Activated naive CD4-positive, alpha-beta T cell treated with anti-CD3 and anti-CD28 coated beads, Interleukin-2, amount 50 U/mL, for 72 hours (primary cell): ENCODE data around the gene CARD11. TPM values are rescaled to one million over a fixed set of nuclear protein-coding genes. Genes with fewer than 3 reads are reported as not detected.
"Not testable (repeated sequence)": the region's sequence is repeated elsewhere in the genome, so short reads cannot be mapped to it uniquely, and the experiment has no call there.

Experiments
- ATAC-seq, 2 donors: fragments of 150-1000 bp; cut with Tn5 transposase; 2 replicates each; pipeline ENCODE4 v1.10.0; 2021; ENCODE audit warnings: mild to moderate bottlenecking in 2 of 2, moderate library complexity in 2 of 2
- DNase-seq, 2 donors: peaks; one replicate each; pipeline ENCODE4 v3.0.0; 2021 to 2022; ENCODE audit warnings: low spot score in 2 of 2
- H3K27ac Mint-ChIP-seq, 2 donors: one replicate each; pipeline ENCODE4 v1.8.0; 2022; ENCODE audit warnings: mild to moderate bottlenecking in 2 of 2, mixed read lengths in 2 of 2
- H3K36me3 Mint-ChIP-seq, 2 donors: one replicate each; pipeline ENCODE4 v1.8.0; 2022; ENCODE audit warnings: mixed read lengths in 2 of 2
- H3K9me3 Mint-ChIP-seq, 2 donors: one replicate each; pipeline ENCODE4 v1.8.0; 2022; ENCODE audit warnings: mixed read lengths in 2 of 2
- total RNA-seq, 2 donors: library from RNA; stranded (reverse); gene quantifications; one replicate each; pipeline ENCODE4 v1.2.3, GENCODE V29; 2022

The CARD11 gene
- total RNA-seq, 2 donors from 2014 or later, result 83.3 to 131 TPM

- ATAC-seq (no peak), DNase-seq (no peak)
- H3K36me3 Mint-ChIP-seq, result peaks cover 18 to 55% of the 10 kb centered on the region in 2 donors
- peak overlapping the region; percentile 37 to 84 for H3K27ac Mint-ChIP-seq
- peaks cover 0 to 3% of the 10 kb centered on the region in 2 donors for H3K9me3 Mint-ChIP-seq
Observed at GRCh38 chr7:3037259-3037658, 6.4 kb downstream of the CARD11 start.

- Mint-ChIP-seq H3K27ac (no peak overlapping the region), H3K9me3 (no peaks in the 10 kb centered on the region), H3K36me3 (peaks cover 9 to 53% of the 10 kb centered on the region in 2 donors)
- no peak for ATAC-seq
- DNase-seq, result no peak
Observed at GRCh38 chr7:3034591-3035150, 9.0 kb downstream of the CARD11 start.

GRCh38 chr7:3033581-3033980 lies 10.1 kb downstream of the CARD11 start:
- no peak for DNase-seq
- ATAC-seq, result no peak
- H3K27ac Mint-ChIP-seq, result peak overlapping the region; percentile 49 to 90
- peaks cover 9 to 55% of the 10 kb centered on the region in 2 donors for H3K36me3 Mint-ChIP-seq
- no peaks in the 10 kb centered on the region for H3K9me3 Mint-ChIP-seq

- H3K27ac Mint-ChIP-seq, result peak overlapping the region; percentile 49 to 90
- ATAC-seq (no peak), DNase-seq (no peak)
- H3K36me3 Mint-ChIP-seq, result peaks cover 9 to 57% of the 10 kb centered on the region in 2 donors
- no peaks in the 10 kb centered on the region for H3K9me3 Mint-ChIP-seq
Observed at GRCh38 chr7:3033136-3033535, 10.5 kb downstream of the CARD11 start.

GRCh38 chr7:3032256-3032655 lies 11.4 kb downstream of the CARD11 start:
- no peak for ATAC-seq
- peak overlapping the region; percentile 49 to 65 for H3K27ac Mint-ChIP-seq
- DNase-seq, result no peak
- H3K9me3 Mint-ChIP-seq, result peaks cover 3 to 4% of the 10 kb centered on the region in 2 donors
- peaks cover 14 to 64% of the 10 kb centered on the region in 2 donors for H3K36me3 Mint-ChIP-seq

- ATAC-seq, result no peak
Observed at GRCh38 chr7:3029138-3029537, 14.5 kb downstream of the CARD11 start.

GRCh38 chr7:3028758-3029093 lies 14.9 kb downstream of the CARD11 start:
- H3K9me3 Mint-ChIP-seq, result peaks cover 8 to 14% of the 10 kb centered on the region in 2 donors
- no peak for DNase-seq
- H3K36me3 Mint-ChIP-seq, result peaks cover 25 to 83% of the 10 kb centered on the region in 2 donors
- no peak for ATAC-seq
- H3K27ac Mint-ChIP-seq, result peak overlapping the region; percentile 89 to 97

More at GRCh38 chr7:3029138-3029537, 14.5 kb downstream of the CARD11 start:
- DNase-seq, result no peak
- H3K36me3 Mint-ChIP-seq, result peaks cover 25 to 79% of the 10 kb centered on the region in 2 donors
- H3K9me3 Mint-ChIP-seq, result peaks cover 8 to 10% of the 10 kb centered on the region in 2 donors
- peak overlapping the region; percentile 89 to 97 for H3K27ac Mint-ChIP-seq

- Mint-ChIP-seq H3K9me3 (peaks cover 8 to 14% of the 10 kb centered on the region in 2 donors), H3K27ac (peak overlapping the region; percentile 89 to 97), H3K36me3 (peaks cover 23 to 81% of the 10 kb centered on the region in 2 donors)
- DNase-seq (peak; percentile 62 to 90), ATAC-seq (peak; percentile 96 to 98)
Observed at GRCh38 chr7:3028071-3028757, 15.5 kb downstream of the CARD11 start.

GRCh38 chr7:3027005-3027845 lies 16.4 kb downstream of the CARD11 start:
- peaks cover 8 to 22% of the 10 kb centered on the region in 2 donors for H3K9me3 Mint-ChIP-seq
- H3K27ac Mint-ChIP-seq, result peak overlapping the region; percentile 89 to 97
- ATAC-seq (no peak), DNase-seq (no peak)
- H3K36me3 Mint-ChIP-seq, result peaks cover 21 to 81% of the 10 kb centered on the region in 2 donors

- peak overlapping the region in 1 of 2 donors; percentile 12 for H3K27ac Mint-ChIP-seq
- no peak for DNase-seq
- peaks cover 19 to 36% of the 10 kb centered on the region in 2 donors for H3K9me3 Mint-ChIP-seq
- peaks cover 31 to 82% of the 10 kb centered on the region in 2 donors for H3K36me3 Mint-ChIP-seq
- no peak for ATAC-seq
Observed at GRCh38 chr7:3025616-3026015, 18.1 kb downstream of the CARD11 start.

- no peak for ATAC-seq
- DNase-seq, result no peak
- peaks cover 38 to 83% of the 10 kb centered on the region in 2 donors for H3K36me3 Mint-ChIP-seq
- H3K9me3 Mint-ChIP-seq, result peaks cover 17 to 41% of the 10 kb centered on the region in 2 donors
- peak overlapping the region in 1 of 2 donors; percentile 70 for H3K27ac Mint-ChIP-seq
Observed at GRCh38 chr7:3021825-3022224, 21.8 kb downstream of the CARD11 start.

- Mint-ChIP-seq H3K36me3 (peaks cover 38 to 84% of the 10 kb centered on the region in 2 donors), H3K9me3 (peaks cover 16 to 41% of the 10 kb centered on the region in 2 donors)
- not testable (repeated sequence) for ATAC-seq, H3K27ac Mint-ChIP-seq, DNase-seq
Observed at GRCh38 chr7:3021224-3021623, 22.4 kb downstream of the CARD11 start.

GRCh38 chr7:3020416-3020815 lies 23.3 kb downstream of the CARD11 start:
- ATAC-seq (no peak), DNase-seq (no peak)
- Mint-ChIP-seq H3K36me3 (peaks cover 35 to 82% of the 10 kb centered on the region in 2 donors), H3K27ac (peak overlapping the region in 1 of 2 donors; percentile 1), H3K9me3 (peaks cover 16 to 41% of the 10 kb centered on the region in 2 donors)

GRCh38 chr7:3019801-3020200 lies 23.9 kb downstream of the CARD11 start:
- Mint-ChIP-seq H3K9me3 (peaks cover 16 to 41% of the 10 kb centered on the region in 2 donors), H3K27ac (peak overlapping the region in 1 of 2 donors; percentile 1), H3K36me3 (peaks cover 39 to 81% of the 10 kb centered on the region in 2 donors)
- DNase-seq (no peak), ATAC-seq (no peak)

GRCh38 chr7:3013975-3014792 lies 29.5 kb downstream of the CARD11 start:
- H3K36me3 Mint-ChIP-seq, result peaks cover 25 to 55% of the 10 kb centered on the region in 2 donors

More at GRCh38 chr7:3013975-3014792, 29.5 kb downstream of the CARD11 start:
- DNase-seq (peak in 1 of 2 donors; percentile 21), ATAC-seq (no peak)
- Mint-ChIP-seq H3K9me3 (no peaks in the 10 kb centered on the region), H3K27ac (peak overlapping the region; percentile 23 to 80)
